HG03442 (cell line): Measurements from ENCODE around the gene DDX6.
"Not testable (repeated sequence)": the region's sequence is repeated elsewhere in the genome, so short reads cannot be mapped to it uniquely, and the experiment has no call there.

Experiments used
- ATAC-seq: cut with Tn5 transposase; IDR thresholded peaks from one replicate; pipeline ENCODE4 v1.9.1; 2021; ENCODE audit warnings: mild to moderate bottlenecking, moderate library complexity; ENCODE audit not compliant: unreplicated experiment

The DDX6 gene

DNA sequence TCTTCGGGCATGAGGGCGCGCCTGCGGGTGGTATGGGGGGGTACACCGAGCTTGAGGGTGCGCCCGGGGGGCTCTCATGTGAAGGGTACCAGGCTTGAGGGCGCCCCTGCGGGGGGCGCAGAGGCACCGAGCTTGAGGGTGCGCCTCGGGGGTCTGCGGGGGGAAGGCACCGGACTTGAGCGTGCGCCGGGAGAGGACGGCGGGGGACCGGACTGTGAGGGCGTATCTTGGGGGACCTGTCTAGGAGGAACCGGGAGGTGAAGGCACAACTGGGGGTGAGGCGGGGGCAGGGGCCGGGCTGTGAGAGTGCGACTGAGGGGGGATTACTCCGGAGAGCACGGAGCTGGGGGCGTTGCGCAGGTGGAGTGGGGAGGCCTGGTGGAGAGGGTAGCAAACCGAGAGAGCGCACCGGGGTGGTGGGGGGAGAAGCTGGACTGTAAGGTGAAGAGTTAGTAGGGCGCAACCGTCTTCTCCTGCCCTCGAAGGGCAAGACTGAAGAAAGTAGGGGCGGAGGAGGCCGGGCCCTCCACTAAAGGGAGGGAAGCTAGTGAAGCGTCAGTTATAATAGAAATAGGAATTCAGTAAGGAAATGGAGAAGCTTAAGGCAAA is 1.1 kb upstream of the DDX6 start:
- ATAC-seq, result no peak

DNA sequence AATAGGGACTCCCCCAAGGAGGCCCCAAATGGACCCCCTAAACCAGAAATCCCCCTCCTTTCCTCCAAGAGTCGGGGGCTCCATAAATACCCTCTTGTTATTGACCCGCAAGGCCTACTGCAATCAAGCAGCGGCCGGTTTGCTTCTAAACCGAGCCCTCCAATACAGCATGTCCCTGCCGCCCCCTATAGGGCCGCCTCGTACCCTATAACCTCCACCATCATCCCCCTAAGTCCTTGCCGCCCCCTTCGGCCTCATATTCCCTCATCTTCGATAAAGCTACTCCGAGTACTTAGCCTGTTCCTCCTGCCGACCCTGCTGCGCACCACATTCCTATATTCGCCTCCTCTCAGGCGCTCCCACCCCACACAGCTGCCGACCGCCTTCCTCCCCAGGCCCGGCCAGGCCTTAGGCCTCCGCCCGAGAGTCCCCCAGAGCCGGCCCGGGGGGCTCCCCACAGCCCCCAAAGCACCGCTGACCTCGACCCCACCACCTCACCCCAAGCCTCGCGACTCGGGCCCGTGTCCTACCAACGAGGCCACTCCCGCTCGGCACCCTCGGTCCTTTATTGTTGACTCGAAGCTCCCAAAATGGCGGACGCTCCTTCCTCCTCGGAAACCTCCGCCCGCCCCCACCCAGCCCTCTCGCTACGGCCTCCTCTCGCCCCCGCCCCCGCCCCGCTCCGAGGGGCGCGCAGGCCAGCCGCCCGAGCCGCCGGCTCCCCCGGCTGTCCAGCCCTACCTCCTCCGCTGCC is 430 bp downstream of the DDX6 start:
- peak; percentile 30 for ATAC-seq

DNA sequence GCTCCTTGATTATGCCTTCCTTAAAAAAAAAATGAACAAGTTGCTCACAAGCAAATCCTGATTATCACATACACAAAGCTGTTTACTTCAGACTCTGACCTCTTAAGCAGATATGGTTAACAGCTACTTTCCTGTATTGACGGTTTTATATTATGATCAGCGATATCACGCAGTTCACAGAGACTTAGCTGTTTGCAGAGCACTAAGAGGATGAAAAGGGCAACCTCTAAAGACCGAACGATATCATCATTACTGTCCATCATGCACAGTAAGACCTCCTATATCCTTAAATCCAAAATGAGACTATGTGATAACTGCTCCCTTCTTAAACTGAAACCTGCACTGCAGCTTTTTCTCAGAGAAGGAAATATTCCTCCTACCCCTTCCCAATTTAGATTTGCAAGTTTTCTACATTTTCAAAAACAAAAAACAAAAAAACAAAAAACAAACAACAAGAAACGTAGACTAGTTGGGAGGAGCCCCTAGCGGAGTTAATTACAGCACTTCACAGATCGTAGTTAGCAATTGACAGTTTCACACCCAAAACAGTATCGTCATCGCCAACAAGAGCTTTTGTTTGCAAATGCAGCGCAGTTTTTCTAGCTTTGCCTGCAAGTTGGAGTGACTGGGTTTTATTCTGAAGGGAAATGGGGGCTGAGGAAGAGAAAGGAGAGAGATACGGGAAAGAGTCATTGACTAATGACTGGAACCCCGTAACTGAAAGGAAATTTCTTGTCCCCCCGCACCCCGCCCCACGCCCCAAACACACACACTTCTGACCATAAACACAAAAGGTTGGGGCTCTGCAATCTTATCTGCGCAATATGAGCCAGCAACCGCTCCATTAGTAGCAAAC is 1.2 kb downstream of the DDX6 start:
- no peak for ATAC-seq

DNA sequence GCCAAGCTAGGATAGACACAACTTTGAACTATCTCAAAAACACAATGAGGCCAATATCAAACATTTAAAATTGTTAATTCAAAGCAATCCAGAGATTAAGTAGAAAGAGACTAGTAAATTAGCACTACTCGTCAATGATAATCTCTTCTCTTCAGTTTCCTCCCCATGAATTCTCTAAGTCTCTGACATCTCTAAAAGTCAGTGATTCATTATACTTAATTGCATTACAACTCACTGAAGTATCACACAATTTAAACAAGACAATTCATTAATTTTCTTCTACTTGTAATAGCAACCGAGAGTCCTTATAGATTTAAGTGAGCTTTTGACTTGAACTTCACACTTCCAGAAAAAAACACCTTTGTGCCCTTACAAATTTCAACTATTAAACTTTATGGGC is 4.3 kb downstream of the DDX6 start:
- ATAC-seq, result no peak

DNA sequence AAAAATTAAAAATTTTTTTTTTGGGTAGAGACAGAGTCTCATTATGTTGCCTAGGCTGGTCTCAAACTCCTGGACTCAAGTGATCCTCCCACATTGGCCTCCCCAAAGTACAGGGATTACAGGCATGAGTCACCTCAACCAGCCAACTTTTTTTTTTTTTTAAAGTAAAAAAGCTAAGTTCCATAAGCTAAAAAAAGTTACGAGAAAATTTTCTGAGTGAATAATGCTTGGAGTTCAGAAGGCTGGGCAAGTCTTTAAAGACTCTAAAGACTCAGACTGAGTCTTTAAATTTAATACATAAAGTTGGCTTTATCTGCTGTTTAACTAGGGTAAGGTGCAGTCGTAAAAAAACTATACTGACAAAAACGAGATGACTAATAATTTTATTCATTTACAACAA is 5.6 kb downstream of the DDX6 start:
- no peak for ATAC-seq

DNA sequence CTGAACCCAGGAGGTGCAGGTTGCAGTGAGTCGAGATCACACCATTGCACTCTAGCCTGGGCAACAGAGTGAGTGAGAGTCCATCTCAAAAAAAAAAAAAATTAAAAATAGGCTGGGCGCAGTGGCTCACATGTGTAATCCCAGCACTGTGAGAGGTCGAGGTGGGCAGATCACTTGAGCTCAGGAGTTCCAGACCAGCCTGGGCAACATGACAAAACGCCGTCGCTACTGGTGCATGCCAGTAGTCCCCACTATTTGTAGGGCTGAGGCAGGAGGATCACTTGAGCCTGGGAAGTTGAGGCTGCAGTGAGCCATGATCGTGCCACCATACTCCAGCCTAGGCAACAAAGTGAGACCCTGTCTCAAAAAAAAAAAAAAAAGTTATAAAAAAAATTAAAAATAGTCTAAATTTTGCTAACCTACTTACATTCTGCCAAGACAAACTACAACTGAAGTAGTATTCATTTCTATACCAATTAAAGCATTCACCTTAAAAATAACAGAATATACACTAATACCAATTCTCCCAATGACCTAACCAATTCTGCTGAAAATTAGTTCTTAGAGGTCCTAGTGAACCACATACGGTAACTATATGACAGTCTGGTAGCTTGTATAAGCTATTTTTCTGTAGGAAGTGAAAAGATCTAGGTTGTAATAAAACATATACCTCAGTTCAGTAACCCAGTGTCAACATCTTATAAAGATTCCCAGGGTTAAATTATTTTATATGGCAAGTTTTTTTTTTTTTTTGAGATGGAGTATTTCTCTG is 7.1 kb downstream of the DDX6 start:
- no peak for ATAC-seq

DNA sequence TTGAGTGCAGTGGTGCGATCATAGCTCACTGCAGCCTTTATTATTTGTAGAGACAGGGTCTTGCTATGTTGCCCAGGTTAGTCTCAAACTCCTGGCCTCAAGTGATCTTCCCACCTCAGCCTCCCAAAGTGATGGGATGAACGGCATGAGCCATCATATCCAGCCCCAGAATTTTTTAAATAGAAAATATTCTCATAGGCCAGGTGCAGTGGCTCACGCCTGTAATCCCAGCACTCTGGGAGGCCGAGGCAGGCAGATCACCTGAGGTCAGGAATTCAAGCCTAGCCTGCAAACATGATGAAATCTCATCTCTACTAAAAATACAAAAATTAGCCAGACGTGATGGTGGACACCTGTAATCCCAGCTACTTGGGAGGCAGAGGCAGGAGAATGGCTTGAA is 7.6 kb downstream of the DDX6 start:
- ATAC-seq, result not testable (repeated sequence)

DNA sequence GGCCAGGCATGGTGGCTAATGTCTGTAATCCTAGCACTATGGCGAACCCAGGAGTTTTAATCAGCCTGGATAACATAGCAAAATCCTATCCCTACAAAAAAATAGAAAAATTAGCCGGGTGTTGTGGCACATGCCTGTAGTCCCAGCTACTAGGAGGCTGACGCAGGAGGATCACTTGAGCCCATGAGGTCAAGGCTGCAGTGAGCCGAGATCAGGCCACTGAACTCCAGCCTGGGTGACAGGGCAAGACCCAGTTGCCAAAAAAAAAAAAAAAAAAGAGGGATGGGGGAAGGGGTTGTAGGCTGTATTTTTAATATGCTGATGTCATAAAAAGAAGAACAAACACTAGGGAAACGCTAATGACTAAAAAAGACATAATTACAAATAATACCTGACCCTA is 12.1 kb downstream of the DDX6 start:
- ATAC-seq, result no peak

DNA sequence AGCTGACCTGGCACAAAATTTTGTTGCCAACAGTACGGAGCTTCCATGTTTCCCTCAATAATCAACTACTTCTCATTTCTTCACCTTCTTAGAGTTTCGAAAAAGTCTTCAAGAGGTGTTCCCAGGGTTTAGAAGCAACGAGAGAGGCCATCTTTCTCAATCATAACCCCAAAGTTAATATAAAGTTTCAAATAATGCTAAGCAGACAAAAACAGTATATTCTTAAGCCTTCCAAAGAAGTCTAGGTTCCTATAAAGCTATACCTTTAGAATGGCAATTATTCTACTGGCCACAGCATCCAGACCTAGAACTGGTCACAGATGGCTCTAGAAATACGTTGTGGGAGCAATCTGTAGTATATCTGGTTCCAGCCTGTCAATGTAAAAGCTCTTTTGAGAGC is 16.9 kb downstream of the DDX6 start:
- no peak for ATAC-seq

DNA sequence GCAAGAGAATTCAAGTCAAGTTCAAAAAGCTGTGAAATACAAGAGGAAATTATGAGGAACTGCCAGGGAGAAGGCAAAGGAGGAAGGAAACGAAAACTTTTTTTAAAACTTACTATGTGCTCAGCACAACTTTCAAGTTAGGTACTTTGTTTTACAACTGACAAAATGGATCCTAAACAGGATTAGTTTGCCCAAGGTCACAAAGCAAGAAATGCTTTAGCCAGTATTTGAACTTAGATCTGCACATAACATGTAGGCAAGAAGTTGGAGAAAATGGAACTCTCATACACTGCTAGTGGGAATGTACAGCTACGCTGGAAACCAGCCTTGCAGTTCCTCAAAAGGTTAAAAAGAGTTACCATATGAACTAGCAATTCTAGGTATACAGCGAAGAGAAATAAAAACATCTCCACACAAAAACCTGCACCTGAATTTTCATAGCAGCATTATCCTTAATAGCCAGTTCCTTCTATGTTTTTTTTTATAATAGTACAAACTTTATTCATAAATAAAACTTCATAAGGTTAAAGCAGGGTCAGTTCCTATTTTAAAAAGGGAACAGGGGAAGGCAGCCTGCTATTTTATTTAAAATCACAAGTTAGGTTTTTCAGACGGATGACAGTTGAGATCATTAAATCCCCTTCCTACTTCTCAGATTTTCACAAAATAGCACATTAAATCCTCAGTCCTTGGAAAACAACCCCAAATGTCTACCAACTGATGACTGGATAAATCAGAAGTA is 19.2 kb downstream of the DDX6 start:
- ATAC-seq, result no peak

DNA sequence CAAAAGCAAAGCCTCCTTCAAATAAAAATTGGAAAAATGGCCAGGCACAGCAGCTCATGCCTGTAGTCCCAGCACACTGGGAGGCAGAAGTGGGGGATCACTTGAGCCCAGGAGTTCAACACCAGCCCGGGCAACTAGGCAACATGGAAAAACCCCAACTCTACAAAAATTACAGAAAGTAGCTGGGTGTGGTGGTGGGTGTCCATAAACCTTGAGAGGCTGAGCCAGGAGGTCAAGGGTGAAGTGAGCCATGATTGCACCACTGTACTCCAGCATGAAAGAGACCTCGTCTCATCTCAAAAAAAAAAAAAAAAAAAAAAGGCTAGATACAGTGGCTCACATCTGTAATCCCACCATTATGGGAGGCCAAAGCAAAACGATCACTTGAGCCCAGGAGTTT is 22.3 kb downstream of the DDX6 start:
- no peak for ATAC-seq

DNA sequence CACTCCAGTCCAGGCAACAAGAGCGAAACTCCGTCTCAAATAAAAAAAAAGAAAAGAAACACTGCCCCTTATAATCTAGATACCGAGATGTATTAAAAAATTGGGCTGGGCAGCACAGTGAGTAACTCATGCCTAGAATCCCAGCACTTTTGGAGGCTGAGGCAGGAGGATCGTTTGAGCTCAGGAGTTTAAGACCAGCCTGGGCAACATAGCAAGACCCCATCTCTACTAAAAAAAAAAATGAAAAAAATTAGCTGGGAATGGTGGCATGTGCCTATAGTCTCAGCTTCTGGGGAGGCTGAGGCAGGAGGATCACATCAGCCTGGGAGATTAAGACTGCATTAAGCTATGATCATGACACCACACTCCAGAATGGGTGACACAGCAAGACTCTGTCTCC is 24.9 kb downstream of the DDX6 start:
- no peak for ATAC-seq

DNA sequence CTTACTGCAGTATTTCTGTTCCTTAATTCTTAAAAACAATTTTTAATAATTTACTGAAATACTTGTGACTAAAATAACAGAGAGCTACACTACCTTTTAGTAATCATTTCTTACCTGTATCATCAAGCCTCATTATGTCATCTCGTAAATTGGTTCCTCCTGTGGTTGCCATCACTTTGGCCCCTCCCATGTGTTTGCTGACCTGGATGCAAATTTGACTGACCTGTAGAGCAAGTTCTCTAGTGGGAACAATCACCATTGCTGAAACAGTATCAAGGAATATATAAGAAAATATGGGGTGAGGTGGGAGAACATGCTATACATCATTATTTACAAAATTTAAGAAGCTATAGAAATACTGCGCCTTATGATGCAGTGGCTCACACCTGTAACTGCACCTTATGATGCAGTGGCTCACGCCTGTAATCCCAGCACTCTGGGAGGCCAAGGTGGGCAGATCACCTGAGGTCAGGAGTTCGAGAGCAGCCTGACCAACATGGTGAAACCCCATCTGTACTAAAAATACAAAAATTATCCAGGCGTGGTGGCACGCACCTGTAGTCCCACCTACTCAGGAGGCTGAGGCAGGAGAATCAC is 25.8 kb downstream of the DDX6 start:
- not testable (repeated sequence) for ATAC-seq

DNA sequence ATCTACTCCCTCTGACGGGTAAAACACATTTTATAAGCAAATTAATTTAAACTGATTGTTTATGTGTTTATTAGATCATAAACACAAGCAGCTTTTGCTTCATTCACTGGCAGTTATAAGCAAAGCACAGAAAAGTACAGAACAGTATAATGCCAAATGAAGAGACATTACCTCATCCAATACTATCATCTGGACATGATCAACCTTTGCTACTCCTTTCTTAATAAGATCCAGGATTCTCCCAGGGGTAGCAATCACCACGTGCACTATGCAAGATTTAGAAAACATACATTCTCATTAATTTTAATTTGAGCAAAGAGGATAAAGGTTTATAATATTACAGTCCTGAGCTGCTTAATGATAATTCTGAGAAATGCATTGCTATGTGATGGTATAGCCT is 27.9 kb downstream of the DDX6 start:
- no peak for ATAC-seq

DNA sequence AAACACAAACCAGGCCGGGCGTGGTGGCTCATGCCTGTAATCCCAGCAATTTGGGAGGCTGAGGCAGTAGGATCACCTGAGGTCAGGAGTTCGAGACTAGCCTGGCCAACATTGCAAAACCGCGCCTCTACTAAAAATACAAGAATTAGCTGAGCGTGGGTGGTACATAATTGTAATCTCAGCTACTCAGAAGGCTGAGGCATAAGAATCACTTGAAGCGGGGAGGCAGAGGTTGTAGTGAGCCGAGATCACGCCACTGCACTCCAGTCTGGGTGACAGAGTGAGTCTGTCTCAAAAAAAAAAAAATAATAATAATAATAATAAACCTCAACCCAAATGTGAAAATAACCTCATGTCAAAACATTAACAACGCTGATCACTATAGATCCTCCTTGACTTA is 29.0 kb downstream of the DDX6 start:
- ATAC-seq, result not testable (repeated sequence)

DNA sequence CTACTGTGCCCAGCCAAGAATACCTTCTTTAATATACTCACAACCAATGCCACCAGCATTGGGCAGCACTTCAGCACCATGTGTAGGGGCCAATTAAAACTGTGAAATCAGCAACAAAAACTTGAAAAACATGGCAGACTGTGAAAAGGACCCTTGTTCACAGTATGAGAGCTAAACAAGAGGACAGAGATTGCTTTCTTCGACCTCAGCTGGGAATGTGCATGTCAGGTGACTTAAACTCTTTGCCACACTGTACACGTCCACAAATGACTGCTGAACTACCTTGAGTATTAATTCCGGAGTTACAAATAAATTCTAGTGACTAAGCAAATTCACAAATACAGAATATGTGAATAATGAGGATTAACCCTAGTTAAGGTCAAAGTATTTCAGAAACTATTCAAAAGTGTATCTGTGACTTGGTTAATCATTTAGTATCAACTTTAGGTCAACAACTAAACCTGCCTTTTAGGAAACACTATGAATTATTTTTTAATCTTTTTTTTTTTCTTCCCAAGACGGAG is 33.0 kb downstream of the DDX6 start:
- no peak for ATAC-seq

DNA sequence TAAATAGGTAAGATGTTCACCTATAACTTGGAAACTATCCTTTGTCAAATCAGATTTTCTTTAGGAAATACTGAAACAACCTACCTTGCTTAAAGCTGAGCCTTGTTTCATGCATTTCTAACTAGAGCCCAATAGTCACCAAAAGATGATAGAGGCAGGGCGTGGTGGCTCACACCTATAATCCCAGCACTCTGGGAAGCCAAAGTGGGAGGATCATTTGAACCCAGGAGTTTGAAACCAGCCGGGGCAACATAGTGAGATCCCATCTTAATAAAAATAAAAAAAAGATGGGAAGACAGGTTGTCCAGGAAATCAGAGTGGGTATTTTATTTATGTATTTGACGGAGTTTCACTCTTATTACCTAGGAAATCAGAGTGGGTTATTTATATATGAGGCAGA is 38.3 kb downstream of the DDX6 start:
- ATAC-seq, result no peak

DNA sequence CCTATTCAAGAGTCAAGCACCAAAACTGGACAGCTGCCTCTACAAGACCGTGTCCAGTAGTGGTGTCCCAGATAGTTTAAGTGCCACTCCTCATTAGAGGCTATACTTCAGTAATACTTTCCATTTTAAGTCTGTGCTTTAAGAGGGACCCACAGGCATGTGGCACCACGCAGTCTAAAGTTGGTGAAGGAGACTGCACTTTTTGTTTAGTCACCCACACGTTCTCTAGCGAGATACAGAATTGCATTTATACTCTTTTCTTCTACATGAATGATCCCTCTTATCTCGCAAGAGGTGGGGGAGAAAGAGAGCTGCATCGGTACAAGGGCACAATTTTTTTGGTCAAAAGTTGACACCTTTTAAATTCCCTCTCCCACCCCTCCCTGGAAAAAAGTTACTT is 41.5 kb downstream of the DDX6 start:
- ATAC-seq, result no peak

DNA sequence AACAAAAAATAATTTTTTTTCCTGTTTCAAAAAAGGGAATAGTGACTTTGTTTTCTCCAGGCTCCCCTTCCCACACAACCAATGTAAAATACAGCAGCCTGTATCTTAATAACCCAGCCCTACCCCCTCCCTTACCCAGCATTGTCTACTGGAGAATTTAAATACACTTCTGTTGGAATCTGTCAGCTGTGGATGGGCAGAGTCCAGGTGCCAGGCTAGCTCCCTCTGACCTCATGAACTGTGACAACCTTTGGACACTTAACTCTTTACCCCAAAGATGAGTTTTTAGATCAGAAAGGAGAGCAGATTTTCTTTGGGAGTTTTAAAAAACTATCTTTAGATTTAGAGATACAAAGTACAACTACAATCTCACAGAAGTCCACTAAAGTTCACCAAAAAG is 42.9 kb downstream of the DDX6 start:
- ATAC-seq, result no peak
